IPS-18a (cell line): Measurements from ENCODE around the gene DOCK4.
"Not testable (repeated sequence)": the region's sequence is repeated elsewhere in the genome, so short reads cannot be mapped to it uniquely, and the experiment has no call there.

Experiments used
- H3K27ac ChIP-seq: one replicate; pipeline ENCODE4 v1.5.1; 2013; ENCODE audit warnings: low read length
- H3K27me3 ChIP-seq: one replicate; pipeline ENCODE4 v1.6.1; 2013; ENCODE audit warnings: mild to moderate bottlenecking, low read length; ENCODE audit not compliant: control insufficient read depth, insufficient read depth
- H3K36me3 ChIP-seq: one replicate; pipeline ENCODE4 v1.6.1; 2013; ENCODE audit warnings: low read depth, low read length; ENCODE audit not compliant: control insufficient read depth
- H3K4me1 ChIP-seq: one replicate; pipeline ENCODE4 v1.6.1; 2013; ENCODE audit warnings: low read depth, low read length; ENCODE audit not compliant: control insufficient read depth
- H3K4me3 ChIP-seq: one replicate; pipeline ENCODE4 v1.5.1; 2013; ENCODE audit warnings: low read length
- H3K9ac ChIP-seq: one replicate; pipeline ENCODE4 v1.6.1; 2013; ENCODE audit warnings: mild to moderate bottlenecking, low read length, moderate library complexity
- H3K9me3 ChIP-seq: one replicate; pipeline ENCODE4 v1.6.1; 2013; ENCODE audit warnings: low read depth, low read length; ENCODE audit not compliant: control insufficient read depth

The DOCK4 gene

DNA sequence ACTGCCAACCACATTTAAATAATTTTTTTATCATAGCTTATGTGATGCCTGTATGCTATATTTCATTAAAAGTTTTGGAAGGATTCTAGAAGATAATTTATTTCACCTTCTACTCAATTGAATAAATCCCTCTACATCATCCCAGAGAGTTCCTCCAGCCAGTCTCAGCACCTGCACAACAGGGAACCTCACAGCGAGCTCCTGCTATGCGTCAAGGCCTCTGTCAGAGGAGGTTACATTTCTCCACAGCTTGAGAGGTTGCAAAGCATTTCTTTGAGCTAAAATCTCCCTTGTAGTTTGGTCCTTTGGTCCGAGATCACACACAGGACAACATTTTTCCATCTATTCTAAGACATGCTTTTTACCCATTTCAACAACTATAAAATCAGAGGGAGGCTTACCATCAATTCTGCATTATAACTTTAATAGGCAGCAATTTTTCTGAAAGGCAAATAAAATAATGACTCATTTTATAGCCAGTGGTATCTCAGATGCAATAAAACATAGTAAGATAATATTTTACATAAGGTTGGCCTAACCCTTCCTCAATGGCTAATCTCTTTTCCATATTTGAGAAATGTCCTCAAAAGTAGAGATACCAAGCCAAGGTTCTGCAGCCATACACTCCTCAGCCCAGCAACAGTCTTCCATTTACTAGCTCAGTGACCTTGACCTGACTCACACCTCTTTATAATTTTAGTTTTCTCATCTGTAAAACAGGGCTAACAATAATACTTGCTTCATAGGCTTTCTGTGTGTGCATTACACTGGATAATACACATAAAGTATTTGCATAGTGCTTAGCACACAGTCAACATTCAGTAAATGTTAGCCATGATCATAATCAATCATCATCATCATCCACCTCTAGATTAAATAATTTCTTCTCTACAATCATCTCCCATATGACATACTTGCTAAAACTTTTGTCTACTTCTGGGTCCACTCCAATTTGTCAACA lies 68.8 kb downstream of the DOCK4 start:
- H3K9ac ChIP-seq: no peak overlapping the region
- no peak overlapping the region for H3K4me3 ChIP-seq
- no peak overlapping the region for H3K27ac ChIP-seq
- no peaks in the 10 kb centered on the region for H3K27me3 ChIP-seq
- H3K4me1 ChIP-seq: peaks cover 37% of the 10 kb centered on the region
- H3K9me3 ChIP-seq: no peaks in the 10 kb centered on the region
- H3K36me3 ChIP-seq: no peaks in the 10 kb centered on the region

DNA sequence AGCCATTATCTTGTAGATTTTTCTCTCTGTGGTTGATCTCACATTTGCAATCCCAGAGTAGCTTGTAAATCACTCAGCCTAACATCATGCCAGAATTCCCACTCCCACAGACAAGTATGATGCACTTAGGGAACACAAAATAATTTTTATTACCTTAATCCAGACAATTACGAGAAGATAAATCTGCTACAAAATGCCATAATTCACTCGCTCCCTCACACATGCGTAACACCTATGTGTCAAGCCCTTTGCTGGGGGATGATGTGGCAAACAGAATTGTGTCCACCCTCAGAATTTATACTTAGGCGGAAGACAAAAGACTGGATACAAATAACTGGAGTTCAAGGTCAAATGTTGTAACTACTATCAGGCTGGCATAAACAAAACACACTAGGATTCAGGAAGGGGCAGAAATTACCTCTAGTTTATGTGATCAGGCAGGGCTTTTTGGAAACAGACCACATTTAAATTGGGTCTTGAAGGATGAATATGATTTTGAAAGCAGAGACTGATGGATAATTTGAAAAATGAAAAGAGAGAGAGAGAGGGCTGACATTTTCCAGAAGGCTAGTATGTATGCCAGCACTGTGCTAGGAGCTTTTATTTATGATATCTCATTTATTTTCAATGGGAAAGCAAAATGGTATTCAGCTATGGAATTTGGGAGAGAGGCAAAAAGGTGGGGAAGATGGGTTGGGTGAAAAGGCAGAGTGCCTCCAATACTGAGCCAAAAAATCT lies 69.8 kb downstream of the DOCK4 start:
- H3K4me1 ChIP-seq: peaks cover 41% of the 10 kb centered on the region
- H3K9me3 ChIP-seq: no peaks in the 10 kb centered on the region
- H3K4me3 ChIP-seq: no peak overlapping the region
- H3K9ac ChIP-seq: no peak overlapping the region
- no peaks in the 10 kb centered on the region for H3K27me3 ChIP-seq
- no peaks in the 10 kb centered on the region for H3K36me3 ChIP-seq
- no peak overlapping the region for H3K27ac ChIP-seq

DNA sequence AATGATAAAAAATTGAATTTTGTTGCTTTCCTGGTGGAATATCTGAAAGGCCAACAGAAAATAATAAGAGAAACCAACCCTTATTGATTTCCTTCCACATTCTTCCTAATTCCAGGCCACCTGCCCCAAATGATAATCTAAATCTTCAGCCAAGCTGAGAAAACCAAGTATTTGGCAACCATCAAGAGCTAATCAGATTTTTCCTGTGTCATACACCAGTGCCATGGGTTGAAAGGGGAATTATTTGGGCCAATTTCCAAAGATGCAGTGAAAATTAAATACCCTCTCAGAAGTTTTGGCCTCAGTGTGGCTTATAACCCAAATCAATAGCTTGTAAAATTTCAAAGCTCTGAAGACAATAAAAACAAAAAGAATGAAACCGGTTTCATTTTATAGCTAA lies 70.4 kb downstream of the DOCK4 start:
- Histone ChIP-seq H3K27ac (no peak overlapping the region), H3K36me3 (no peaks in the 10 kb centered on the region), H3K9ac (no peak overlapping the region), H3K9me3 (no peaks in the 10 kb centered on the region), H3K27me3 (no peaks in the 10 kb centered on the region), H3K4me1 (peaks cover 41% of the 10 kb centered on the region), H3K4me3 (no peak overlapping the region)

DNA sequence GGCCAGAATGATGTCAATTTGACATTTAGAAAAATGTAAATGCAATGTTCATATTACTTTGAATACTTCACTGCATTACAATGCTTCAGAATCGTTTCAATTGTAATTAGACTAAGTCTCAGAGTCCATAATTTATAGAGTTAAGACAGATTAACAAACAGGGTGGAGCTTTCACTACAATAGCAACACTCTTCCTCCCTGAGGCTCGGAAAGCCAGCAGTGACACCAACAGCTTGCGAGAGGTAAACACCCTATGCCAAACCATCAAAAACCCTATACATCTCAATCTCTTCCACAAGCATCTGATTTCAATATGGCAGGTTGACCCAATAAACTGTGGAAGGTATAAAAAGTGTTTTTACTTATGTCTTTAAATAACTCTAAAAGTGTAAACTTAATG lies 72.2 kb downstream of the DOCK4 start:
- Histone ChIP-seq H3K36me3 (no peaks in the 10 kb centered on the region), H3K9me3 (no peaks in the 10 kb centered on the region), H3K27me3 (no peaks in the 10 kb centered on the region), H3K9ac (no peak overlapping the region), H3K4me3 (no peak overlapping the region), H3K4me1 (peaks cover 49% of the 10 kb centered on the region), H3K27ac (no peak overlapping the region)

DNA sequence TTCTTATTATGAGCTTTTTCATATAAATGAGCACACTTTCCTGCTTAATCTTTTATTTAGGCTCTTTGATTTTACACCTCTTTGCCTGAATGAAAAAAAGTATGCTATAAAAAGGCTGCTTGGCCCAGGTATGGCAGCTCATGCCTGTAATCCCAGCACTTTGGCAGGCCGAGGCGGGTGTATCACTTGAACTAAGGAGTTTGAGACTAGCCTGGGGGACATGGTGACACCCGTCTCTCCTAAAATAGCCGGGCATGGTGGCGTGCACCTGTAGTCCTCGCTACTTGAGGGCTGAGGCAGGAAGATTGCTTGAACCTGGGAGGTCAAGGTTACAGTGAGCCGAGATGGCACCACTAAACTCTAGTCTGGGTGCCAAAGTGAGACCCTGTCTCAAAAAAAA lies 72.9 kb downstream of the DOCK4 start:
- H3K4me1 ChIP-seq: peaks cover 41% of the 10 kb centered on the region

DNA sequence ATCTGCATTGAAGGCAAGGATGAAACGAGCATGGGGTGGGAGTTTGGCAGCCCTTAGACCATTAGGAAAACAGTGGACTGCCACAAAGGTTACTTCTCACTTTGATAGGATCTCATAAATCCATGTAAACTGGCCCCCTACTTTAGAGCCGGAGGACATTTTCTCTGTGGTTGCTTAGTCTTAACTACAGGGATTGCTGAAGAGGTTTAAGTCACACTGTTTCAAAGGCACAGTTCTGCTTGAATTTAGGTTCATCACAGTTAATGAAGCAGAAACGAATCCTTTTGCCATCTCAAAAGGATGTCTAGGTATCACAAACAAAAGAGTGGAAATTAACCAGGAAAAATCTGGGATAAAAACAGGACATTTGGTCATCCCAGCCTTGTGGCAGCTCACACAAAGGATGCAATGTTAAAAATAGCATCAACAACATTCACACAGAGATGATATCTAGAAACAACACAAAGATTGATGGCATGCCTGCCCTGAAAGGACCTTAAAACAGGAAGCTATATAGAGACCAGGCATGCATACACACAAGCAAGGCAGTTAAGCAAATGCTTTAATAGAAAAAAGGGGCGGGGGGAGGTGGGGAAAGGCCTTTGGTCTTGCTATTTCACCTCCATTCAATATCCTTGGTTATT lies 74.0 kb downstream of the DOCK4 start:
- no peak overlapping the region for H3K4me3 ChIP-seq
- H3K9ac ChIP-seq: no peak overlapping the region
- no peaks in the 10 kb centered on the region for H3K9me3 ChIP-seq
- no peak overlapping the region for H3K27ac ChIP-seq
- H3K4me1 ChIP-seq: peaks cover 33% of the 10 kb centered on the region
- H3K27me3 ChIP-seq: no peaks in the 10 kb centered on the region
- no peaks in the 10 kb centered on the region for H3K36me3 ChIP-seq

More for the DNA sequence above, 72.9 kb downstream of the DOCK4 start:
- Histone ChIP-seq H3K9me3 (no peaks in the 10 kb centered on the region), H3K4me3 (no peak overlapping the region), H3K27me3 (no peaks in the 10 kb centered on the region), H3K36me3 (no peaks in the 10 kb centered on the region), H3K27ac (no peak overlapping the region), H3K9ac (no peak overlapping the region)

DNA sequence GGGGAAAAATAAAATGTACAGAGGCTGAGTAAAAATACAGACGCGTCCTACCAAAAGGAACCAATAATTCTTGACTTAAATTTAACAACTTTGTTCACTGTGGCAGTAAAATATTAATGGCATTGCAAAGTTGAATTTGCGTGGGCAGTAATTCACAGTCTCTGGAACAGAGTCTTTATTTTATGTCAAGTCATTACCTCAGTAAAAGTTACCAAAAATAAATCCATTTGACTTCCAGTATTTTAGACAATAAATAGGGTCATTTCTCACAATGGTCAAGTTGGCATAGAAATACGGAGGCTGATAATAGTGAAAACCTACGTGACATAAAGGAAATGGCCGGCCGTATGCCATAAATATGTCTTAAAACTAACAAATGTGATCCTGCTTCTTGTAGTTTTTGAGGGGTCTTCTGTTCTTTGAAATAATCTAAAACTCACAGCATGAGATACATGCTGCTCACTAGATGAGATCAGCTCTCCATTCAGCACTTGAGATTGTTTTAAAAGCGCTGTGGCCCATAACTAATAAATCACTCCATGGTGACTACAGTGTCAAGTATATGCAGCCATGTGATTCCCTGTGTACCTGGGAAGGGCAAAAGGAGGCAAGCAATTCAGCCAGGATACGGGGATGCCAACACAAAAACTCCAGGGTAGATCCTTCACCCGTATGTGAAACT lies 75.3 kb downstream of the DOCK4 start:
- H3K9me3 ChIP-seq: no peaks in the 10 kb centered on the region
- H3K27me3 ChIP-seq: no peaks in the 10 kb centered on the region
- H3K36me3 ChIP-seq: no peaks in the 10 kb centered on the region
- peaks cover 20% of the 10 kb centered on the region for H3K4me1 ChIP-seq
- H3K27ac ChIP-seq: no peak overlapping the region
- no peak overlapping the region for H3K4me3 ChIP-seq
- no peak overlapping the region for H3K9ac ChIP-seq

DNA sequence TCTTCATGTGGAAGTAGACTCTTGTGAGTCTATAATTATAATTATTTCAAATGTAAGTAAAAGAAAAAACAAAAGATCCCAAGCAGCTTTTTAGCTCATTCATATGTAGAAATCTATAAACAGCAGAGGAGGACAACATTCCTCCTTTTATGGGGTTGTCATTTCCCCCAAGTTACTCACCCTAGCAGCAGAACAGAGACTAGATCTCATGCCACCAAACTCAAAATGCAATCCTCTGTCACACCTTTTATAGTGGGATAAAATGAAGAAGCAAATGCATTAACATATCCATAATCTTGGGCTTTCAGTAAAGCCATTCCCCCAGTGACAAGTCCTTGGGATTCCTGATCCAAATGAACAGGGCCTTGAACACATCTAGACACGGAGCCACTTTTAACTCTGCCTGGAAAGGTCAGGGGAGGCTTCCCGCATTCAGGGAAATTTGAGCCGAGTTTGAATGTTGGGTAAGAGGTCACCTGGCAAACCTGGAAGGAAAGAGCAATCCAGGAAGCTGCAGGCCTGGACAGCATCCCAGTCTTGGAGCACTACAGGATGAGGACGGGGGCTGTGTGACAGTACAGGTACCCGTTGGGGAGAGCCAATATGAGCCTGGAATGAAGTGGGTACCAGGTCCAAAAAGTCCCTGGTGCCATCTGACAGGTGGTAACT lies 76.4 kb downstream of the DOCK4 start:
- Histone ChIP-seq H3K9ac (no peak overlapping the region), H3K36me3 (no peaks in the 10 kb centered on the region), H3K4me3 (no peak overlapping the region), H3K27ac (no peak overlapping the region), H3K4me1 (peaks cover 15% of the 10 kb centered on the region), H3K9me3 (no peaks in the 10 kb centered on the region), H3K27me3 (no peaks in the 10 kb centered on the region)

DNA sequence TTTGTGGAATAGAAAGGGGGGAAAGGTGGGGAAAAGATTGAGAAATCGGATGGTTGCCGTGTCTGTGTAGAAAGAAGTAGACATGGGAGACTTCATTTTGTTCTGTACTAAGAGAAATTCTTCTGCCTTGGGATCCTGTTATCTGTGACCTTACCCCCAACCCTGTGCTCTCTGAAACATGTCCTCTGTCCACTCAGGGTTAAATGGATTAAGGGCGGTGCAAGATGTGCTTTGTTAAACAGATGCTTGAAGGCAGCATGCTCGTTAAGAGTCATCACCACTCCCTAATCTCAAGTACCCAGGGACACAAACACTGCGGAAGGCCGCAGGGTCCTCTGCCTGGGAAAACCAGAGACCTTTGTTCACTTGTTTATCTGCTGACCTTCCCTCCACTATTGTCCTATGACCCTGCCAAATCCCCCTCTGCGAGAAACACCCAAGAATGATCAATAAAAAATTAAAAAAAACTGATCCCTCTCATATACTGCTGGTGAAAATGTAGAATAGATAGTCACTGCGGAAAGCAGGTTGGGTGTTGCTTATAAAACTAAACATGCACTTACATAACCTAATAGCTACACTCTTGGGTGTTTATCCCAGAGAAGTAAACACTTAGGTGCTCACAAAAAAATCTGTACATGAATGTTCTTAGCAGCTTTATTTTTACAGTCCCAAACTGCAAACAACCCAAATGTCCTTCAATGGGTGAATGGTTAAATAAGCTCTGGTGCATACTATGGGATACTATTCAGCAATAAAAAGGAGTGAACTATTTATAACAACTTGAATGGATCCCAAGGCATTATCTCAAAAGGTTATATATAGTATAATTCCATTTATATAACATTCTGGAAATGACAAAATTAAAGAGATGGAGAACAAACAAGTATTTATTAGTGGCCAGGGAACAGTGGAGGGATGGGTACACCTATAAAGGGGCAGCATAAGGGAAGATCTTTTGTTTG lies 77.5 kb downstream of the DOCK4 start:
- H3K4me3 ChIP-seq, H3K9ac ChIP-seq, H3K9me3 ChIP-seq, H3K27me3 ChIP-seq, H3K27ac ChIP-seq, H3K36me3 ChIP-seq: not testable (repeated sequence)
- peaks cover 15% of the 10 kb centered on the region for H3K4me1 ChIP-seq

DNA sequence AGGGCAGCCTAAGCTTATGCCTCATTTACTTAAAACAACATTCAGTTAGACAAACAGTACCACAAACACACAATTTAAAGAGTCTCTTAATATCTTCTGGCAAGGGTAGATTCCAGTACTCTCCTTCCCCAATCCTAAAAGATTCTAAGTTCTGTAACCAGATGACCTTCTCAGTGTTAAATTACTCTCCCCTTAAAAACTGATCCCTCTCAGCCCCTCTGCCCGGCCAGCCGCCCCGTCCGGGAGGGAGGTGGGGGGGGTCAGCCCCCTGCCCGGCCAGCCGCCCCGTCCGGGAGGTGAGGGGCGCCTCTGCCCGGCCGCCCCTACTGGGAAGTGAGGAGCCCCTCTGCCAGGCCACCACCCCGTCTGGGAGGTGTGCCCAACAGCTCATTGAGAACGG lies 78.2 kb downstream of the DOCK4 start:
- H3K36me3 ChIP-seq, H3K4me3 ChIP-seq: not testable (repeated sequence)

More for the DNA sequence above, 78.2 kb downstream of the DOCK4 start:
- H3K27ac ChIP-seq, H3K27me3 ChIP-seq, H3K9ac ChIP-seq, H3K9me3 ChIP-seq: not testable (repeated sequence)
- peaks cover 15% of the 10 kb centered on the region for H3K4me1 ChIP-seq
